Measurements from ENCODE around the gene ZNF12. TPM values are rescaled to one million over a fixed set of nuclear protein-coding genes. Genes with fewer than 3 reads are reported as not detected.
A peak's percentile ranks its signal among the peaks of the same experiment; 100 is the strongest.

The ZNF12 gene
- total and polyA plus RNA-seq, 2 donors (not counting 1 experiment from before 2014, with no cell fraction given) = 6.3 to 41.3 TPM

GRCh38 chr7:6658618-6659345 is 48.0 kb downstream of the ZNF12 start:
- peaks cover 5% of the 10 kb centered on the region for H4K20me1 ChIP-seq (ENCODE audit: control insufficient read depth, insufficient read depth, low read length, poor library complexity, severe bottlenecking)
- intact Hi-C loops (cut with micrococcal nuclease) = no loop called here
- Mint-ChIP-seq H3K9me3 (ENCODE audit: insufficient read depth) (no peaks in the 10 kb centered on the region), H3K27me3 (peaks cover 8% of the 10 kb centered on the region), H3K27ac (no peak overlapping the region), H3K4me1 (no peaks in the 10 kb centered on the region), H3K4me3 (no peak overlapping the region)
- H3K4me2 ChIP-seq (replicated peaks; ENCODE audit: low read depth, low read length, poor library complexity, severe bottlenecking) = no peak overlapping the region
- H3K9ac ChIP-seq (ENCODE audit: low read length) = no peak overlapping the region
- TF ChIP-seq CTCF (IDR thresholded peaks at IDR 0.05) (no peak), EZH2 (IDR thresholded peaks at IDR 0.05; ENCODE audit: borderline replicate concordance, insufficient read depth, low read depth, low read length, poor library complexity, severe bottlenecking) (no peak)
- peaks cover 15% of the 10 kb centered on the region for H3K79me2 ChIP-seq (ENCODE audit: control insufficient read depth, insufficient read depth, low read length)
- peaks cover 0 to 4% (median 0%) of the 10 kb centered on the region in 3 donors for H3K9me3 ChIP-seq (ENCODE audit: control extremely low read depth in 1 of 3, control insufficient read depth in 2 of 3, insufficient read depth in 1 of 3, low read length in 2 of 3)
- no peak overlapping the region for H3K27ac ChIP-seq (ENCODE audit: low read length in 2 of 2)
- ATAC-seq (ENCODE audit: low read depth) (no peak), DNase-seq (no peak)
- CTCF ChIA-PET = no interaction called here
- no peak overlapping the region for H3K4me3 ChIP-seq (ENCODE audit: control extremely low read depth in 1 of 5, extremely low read depth in 1 of 5, insufficient read depth in 1 of 5, low read depth in 2 of 5, low read length in 4 of 5)
- H3K36me3 ChIP-seq (replicated peaks in 1 of 2; ENCODE audit: control extremely low read depth in 1 of 2, control insufficient read depth in 1 of 2, extremely low read depth in 1 of 2, insufficient read depth in 2 of 2, low read length in 1 of 2) = peaks cover 0 to 10% of the 10 kb centered on the region in 2 experiments
- POLR2A ChIA-PET = no interaction called here
- H2AFZ ChIP-seq (ENCODE audit: insufficient read depth, low read depth, low read length, poor library complexity, severe bottlenecking) = no peak overlapping the region
- peaks cover 0 to 6% (median 1%) of the 10 kb centered on the region in 4 experiments for H3K27me3 ChIP-seq (replicated peaks in 1 of 4; ENCODE audit: control extremely low read depth in 1 of 4, control insufficient read depth in 3 of 4, insufficient read depth in 4 of 4, low read length in 3 of 4)
- H3K4me1 ChIP-seq (ENCODE audit: control insufficient read depth in 2 of 2, insufficient read depth in 2 of 2, low read length in 2 of 2) = no peaks in the 10 kb centered on the region
- 34% methylated on average over 11 of the region's 11 CpGs for WGBS (ENCODE audit: insufficient coverage)

- H3K27ac ChIP-seq (ENCODE audit: low read length in 2 of 2) = no peak overlapping the region
- no peaks in the 10 kb centered on the region for H3K9me3 Mint-ChIP-seq (ENCODE audit: insufficient read depth)
- H3K27ac Mint-ChIP-seq = no peak overlapping the region
- peak; percentile 5 for DNase-seq
- no peaks in the 10 kb centered on the region for H3K27me3 Mint-ChIP-seq
- H4K20me1 ChIP-seq (ENCODE audit: control insufficient read depth, insufficient read depth, low read length, poor library complexity, severe bottlenecking) = peaks cover 5% of the 10 kb centered on the region
- H3K9me3 ChIP-seq (ENCODE audit: control extremely low read depth in 1 of 3, control insufficient read depth in 2 of 3, insufficient read depth in 1 of 3, low read length in 2 of 3) = peaks cover 0 to 13% (median 0%) of the 10 kb centered on the region in 3 donors
- no peak overlapping the region for H3K9ac ChIP-seq (ENCODE audit: low read length)
- peaks cover 15% of the 10 kb centered on the region for H3K79me2 ChIP-seq (ENCODE audit: control insufficient read depth, insufficient read depth, low read length)
- TF ChIP-seq EZH2 (IDR thresholded peaks at IDR 0.05; ENCODE audit: borderline replicate concordance, insufficient read depth, low read depth, low read length, poor library complexity, severe bottlenecking) (no peak), CTCF (IDR thresholded peaks at IDR 0.05) (no peak)
- H3K4me2 ChIP-seq (replicated peaks; ENCODE audit: low read depth, low read length, poor library complexity, severe bottlenecking) = no peak overlapping the region
- peaks cover 0 to 20% of the 10 kb centered on the region in 2 experiments for H3K36me3 ChIP-seq (replicated peaks in 1 of 2; ENCODE audit: control extremely low read depth in 1 of 2, control insufficient read depth in 1 of 2, extremely low read depth in 1 of 2, insufficient read depth in 2 of 2, low read length in 1 of 2)
- CTCF ChIA-PET = no interaction called here
- POLR2A ChIA-PET = no interaction called here
- no peak overlapping the region for H3K4me3 Mint-ChIP-seq
- intact Hi-C loops (cut with micrococcal nuclease) = no loop called here
- peaks cover 0 to 2% (median 0%) of the 10 kb centered on the region in 4 experiments for H3K27me3 ChIP-seq (replicated peaks in 1 of 4; ENCODE audit: control extremely low read depth in 1 of 4, control insufficient read depth in 3 of 4, insufficient read depth in 4 of 4, low read length in 3 of 4)
- no peaks in the 10 kb centered on the region for H3K4me1 ChIP-seq (ENCODE audit: control insufficient read depth in 2 of 2, insufficient read depth in 2 of 2, low read length in 2 of 2)
- ATAC-seq (ENCODE audit: low read depth) = no peak
- H3K4me1 Mint-ChIP-seq = no peaks in the 10 kb centered on the region
- H2AFZ ChIP-seq (ENCODE audit: insufficient read depth, low read depth, low read length, poor library complexity, severe bottlenecking) = no peak overlapping the region
- WGBS (ENCODE audit: insufficient coverage) = 93% methylated on average over 5 of the region's 9 CpGs
- no peak overlapping the region for H3K4me3 ChIP-seq (ENCODE audit: control extremely low read depth in 1 of 5, extremely low read depth in 1 of 5, insufficient read depth in 1 of 5, low read depth in 2 of 5, low read length in 4 of 5)
These were observed 50.3 kb downstream of the ZNF12 start for GRCh38 chr7:6656413-6656812.

All from B cell (primary cell).